Erythroblast (primary cell): ENCODE measurements around the gene LDAH.
A peak's percentile ranks its signal among the peaks of the same experiment; 100 is the strongest.

ENCODE experiments used
- DNase-seq, 2 experiments: peaks; one replicate each; lab custom pipeline; 2025; lab: John Stamatoyannopoulos, UW
- GATA1 ChIP-seq: IDR thresholded peaks from 2 replicates; pipeline ENCODE4 v1.6.1; 2011; ENCODE audit warnings: low read depth, mild to moderate bottlenecking, control low read depth, low read length, moderate library complexity
- POLR2A ChIP-seq: IDR thresholded peaks from 2 replicates; pipeline ENCODE4 v1.6.1; 2011; ENCODE audit warnings: mild to moderate bottlenecking, low read length

Gene LDAH

GRCh38 chr2:20822535-20823490, at the start of gene LDAH:
Gene LDAH, minus strand, starts transcription at chr2:20823101. Its CDS starts 21,638 bp downstream, at chr2:20801463.
- no peak for TF ChIP-seq GATA1
- peak; percentile 91 for TF ChIP-seq POLR2A
- DNase-seq, result peak; percentile 92 to 94

- no peak for DNase-seq
- TF ChIP-seq POLR2A, result no peak
These were observed 45.5 kb upstream of the LDAH start for GRCh38 chr2:20868377-20868776.

- DNase-seq, result no peak
- TF ChIP-seq GATA1 (no peak), POLR2A (no peak)
These were observed 39.9 kb upstream of the LDAH start for GRCh38 chr2:20862850-20863249.

GRCh38 chr2:20855456-20855855, 32.6 kb upstream of the LDAH start:
- no peak for DNase-seq
- TF ChIP-seq GATA1 (no peak), POLR2A (no peak)

- TF ChIP-seq GATA1 (no peak), POLR2A (no peak)
- DNase-seq, result no peak
These were observed 29.8 kb upstream of the LDAH start for GRCh38 chr2:20852670-20853069.

- TF ChIP-seq GATA1 (no peak), POLR2A (no peak)
- peak in 1 of 2 experiments; percentile 3 for DNase-seq
These were observed 29.2 kb upstream of the LDAH start for GRCh38 chr2:20852139-20852538.

- TF ChIP-seq GATA1 (no peak), POLR2A (no peak)
- DNase-seq, result no peak
These were observed 21.3 kb upstream of the LDAH start for GRCh38 chr2:20844246-20844645.

- no peak for DNase-seq
- TF ChIP-seq POLR2A (no peak), GATA1 (no peak)
These were observed 16.2 kb upstream of the LDAH start for GRCh38 chr2:20839052-20839451.

GRCh38 chr2:20838016-20838415, 15.1 kb upstream of the LDAH start:
- no peak for TF ChIP-seq POLR2A
- TF ChIP-seq GATA1, result no peak
- DNase-seq, result no peak

- TF ChIP-seq POLR2A (no peak), GATA1 (no peak)
- no peak for DNase-seq
These were observed 13.6 kb upstream of the LDAH start for GRCh38 chr2:20836521-20836920.

GRCh38 chr2:20834331-20834730, 11.4 kb upstream of the LDAH start:
- no peak for DNase-seq
- TF ChIP-seq POLR2A (no peak), GATA1 (no peak)

- DNase-seq, result no peak
- TF ChIP-seq GATA1, result no peak
- no peak for TF ChIP-seq POLR2A
These were observed 9.7 kb upstream of the LDAH start for GRCh38 chr2:20832606-20833005.

GRCh38 chr2:20829861-20830260, 7.0 kb upstream of the LDAH start:
- TF ChIP-seq POLR2A, result no peak
- TF ChIP-seq GATA1, result no peak
- no peak for DNase-seq

- no peak for DNase-seq
- no peak for TF ChIP-seq POLR2A
- TF ChIP-seq GATA1, result no peak
These were observed 1.0 kb upstream of the LDAH start for GRCh38 chr2:20823917-20824316.

GRCh38 chr2:20818820-20819219, 4.1 kb downstream of the LDAH start:
- TF ChIP-seq POLR2A (no peak), GATA1 (no peak)
- no peak for DNase-seq
